Bronchial epithelial cell (primary cell): ENCODE data around the gene CARD19. TPM values are rescaled to one million over a fixed set of nuclear protein-coding genes. Genes with fewer than 3 reads are reported as not detected.

Experiments
- DNase-seq: peaks from one replicate; pipeline ENCODE4 v3.0.0-alpha.2; 2010; ENCODE audit warnings: low read depth
- FAIRE-seq: peaks from 2 replicates; lab custom pipeline; 2011; peaks lifted over from hg19 to GRCh38; lab: Jason Lieb, UNC
- H3K27me3 ChIP-seq: 2 replicates; pipeline ENCODE4 v1.5.1; 2011; ENCODE audit warnings: low read length; ENCODE audit not compliant: control insufficient read depth, insufficient read depth
- H3K36me3 ChIP-seq: 2 replicates; pipeline ENCODE4 v1.5.1; 2011; ENCODE audit warnings: low read length; ENCODE audit not compliant: control insufficient read depth, insufficient read depth
- H3K4me3 ChIP-seq: 2 replicates; pipeline ENCODE4 v1.5.1; 2011; ENCODE audit warnings: mild to moderate bottlenecking, low read depth, low read length, control low read depth
- total RNA-seq: library from RNA; depleted of rRNA; stranded (reverse); fragments of >200 nt; gene quantifications from 2 replicates; pipeline ENCODE4 v1.2.1, GENCODE V29; 2014
- TF ChIP-seq, protein P1 (sequence below): IDR thresholded peaks from 2 replicates; pipeline ENCODE4 v1.5.1; 2011; ENCODE audit warnings: mild to moderate bottlenecking, moderate library complexity, low read length, control low read depth, inconsistent platforms; ENCODE audit not compliant: insufficient read depth, severe bottlenecking

The CARD19 gene
- total RNA-seq, 1 donor from 2014 or later, result 43.4 TPM

DNA sequence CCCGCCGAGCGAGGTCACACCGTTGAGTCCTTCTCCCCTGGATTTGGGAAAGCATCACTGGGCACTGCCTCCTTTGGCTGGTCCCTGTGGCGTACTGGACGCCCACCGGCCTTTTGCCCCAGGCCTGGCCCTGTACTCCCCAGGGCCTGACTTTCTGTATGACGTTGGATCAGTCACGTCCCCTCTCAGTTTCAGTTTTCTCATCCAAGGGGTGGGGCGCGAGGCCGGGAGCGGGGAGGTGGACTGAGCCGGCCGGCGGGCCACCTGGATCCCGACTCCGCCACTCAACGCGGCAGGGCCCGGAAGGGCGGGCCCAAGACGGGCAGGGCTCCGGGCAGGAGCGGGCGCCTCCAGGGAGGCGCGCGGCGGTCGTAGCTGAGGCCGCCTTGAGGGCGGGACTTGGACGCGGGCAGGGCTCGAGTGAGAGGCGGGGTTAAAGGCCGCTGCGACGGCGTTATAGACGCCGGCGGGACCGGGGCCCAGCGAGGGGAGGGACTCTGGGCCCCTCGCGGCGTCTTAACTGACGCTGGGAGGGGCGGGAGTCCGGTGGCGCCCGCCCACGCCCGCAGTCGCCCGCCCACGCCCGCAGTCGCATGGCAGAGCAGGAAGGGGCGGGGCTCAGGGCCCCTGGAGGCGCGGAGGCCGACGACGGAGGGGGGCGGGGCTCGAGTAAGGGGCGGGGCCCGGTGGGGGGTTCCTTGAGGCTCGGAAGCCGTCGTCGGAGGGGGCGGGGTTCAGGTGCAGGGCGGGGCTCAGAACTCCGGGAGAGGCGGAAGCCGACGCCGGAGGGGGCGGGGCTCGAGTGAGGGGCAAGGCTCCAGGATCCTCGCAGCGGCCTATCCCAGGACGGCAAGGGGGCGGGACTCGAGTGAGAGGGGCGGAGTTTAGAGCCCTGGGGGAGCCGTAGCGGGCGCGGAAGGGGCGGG, 549 bp upstream of the CARD19 start:
- no peak for FAIRE-seq

DNA sequence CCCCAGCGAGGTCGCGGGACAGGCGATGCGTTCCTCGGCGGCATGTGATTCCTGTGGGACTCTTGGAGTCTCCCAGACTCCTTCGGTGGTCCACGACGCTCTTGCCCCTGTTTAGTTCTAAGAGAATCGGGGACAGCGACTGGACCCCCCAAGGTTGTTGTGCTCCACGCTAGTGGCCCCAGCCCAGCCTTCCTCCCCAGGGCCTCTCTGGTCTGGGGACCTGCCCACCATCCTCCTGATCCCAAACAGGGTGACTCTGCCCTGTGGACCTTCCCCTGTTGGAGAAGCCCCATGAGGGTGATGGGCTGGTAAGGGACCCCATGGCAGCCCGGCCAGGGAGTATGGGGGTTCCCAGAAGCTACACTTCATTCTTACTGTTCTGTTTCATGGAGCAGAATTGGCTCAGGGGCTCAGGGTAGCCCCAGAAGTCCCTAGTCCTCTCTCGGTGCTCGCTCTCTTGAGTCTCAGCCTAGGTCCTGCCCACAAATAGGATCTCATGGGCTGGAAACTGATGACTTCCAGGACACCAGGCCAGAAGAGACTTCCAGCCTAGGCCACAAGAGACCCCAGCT, 880 bp downstream of the CARD19 start:
- TF ChIP-seq, protein P1, sequence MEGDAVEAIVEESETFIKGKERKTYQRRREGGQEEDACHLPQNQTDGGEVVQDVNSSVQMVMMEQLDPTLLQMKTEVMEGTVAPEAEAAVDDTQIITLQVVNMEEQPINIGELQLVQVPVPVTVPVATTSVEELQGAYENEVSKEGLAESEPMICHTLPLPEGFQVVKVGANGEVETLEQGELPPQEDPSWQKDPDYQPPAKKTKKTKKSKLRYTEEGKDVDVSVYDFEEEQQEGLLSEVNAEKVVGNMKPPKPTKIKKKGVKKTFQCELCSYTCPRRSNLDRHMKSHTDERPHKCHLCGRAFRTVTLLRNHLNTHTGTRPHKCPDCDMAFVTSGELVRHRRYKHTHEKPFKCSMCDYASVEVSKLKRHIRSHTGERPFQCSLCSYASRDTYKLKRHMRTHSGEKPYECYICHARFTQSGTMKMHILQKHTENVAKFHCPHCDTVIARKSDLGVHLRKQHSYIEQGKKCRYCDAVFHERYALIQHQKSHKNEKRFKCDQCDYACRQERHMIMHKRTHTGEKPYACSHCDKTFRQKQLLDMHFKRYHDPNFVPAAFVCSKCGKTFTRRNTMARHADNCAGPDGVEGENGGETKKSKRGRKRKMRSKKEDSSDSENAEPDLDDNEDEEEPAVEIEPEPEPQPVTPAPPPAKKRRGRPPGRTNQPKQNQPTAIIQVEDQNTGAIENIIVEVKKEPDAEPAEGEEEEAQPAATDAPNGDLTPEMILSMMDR, result no peak
- FAIRE-seq (no peak), DNase-seq (no peak)

More for the DNA sequence above, 549 bp upstream of the CARD19 start:
- peak; percentile 89 for DNase-seq
- TF ChIP-seq, protein P1, result no peak
- no peaks in the 10 kb centered on the region for H3K27me3 ChIP-seq
- H3K36me3 ChIP-seq, result peaks cover 2% of the 10 kb centered on the region
- H3K4me3 ChIP-seq, result peak overlapping the region; percentile 76

DNA sequence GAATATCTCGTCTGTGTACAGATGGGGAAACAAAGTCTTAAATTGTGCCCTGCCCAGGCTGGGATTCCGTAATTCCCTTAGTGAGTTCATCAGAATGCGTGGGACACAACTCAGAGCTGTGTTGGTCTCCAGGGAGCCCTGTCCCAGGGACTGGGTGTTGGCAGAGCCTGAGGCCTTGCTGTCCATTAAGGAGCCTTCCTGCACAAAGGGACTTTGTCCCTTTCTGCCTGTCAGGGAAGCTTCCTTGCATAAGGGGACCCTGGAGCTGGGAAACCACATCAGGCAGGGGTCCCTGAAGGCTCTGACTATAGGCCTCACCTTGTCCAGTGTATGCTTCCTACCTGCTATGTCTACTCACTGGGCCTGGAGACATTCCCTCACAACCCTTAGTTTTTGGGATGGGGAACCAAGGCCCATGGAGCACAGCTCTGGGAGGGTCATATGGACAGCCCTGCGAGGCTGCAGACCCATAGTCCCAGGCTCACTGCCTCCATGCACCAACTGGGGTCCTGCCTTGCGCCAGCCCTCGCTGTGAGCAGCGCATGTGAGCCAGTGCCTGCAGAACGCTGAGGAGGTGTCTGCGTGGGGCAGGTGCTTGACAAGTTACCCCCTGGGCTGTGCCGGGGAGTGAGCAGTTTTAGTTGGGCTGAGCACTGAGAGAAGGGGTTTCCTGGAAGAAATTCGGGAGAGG, 1.6 kb downstream of the CARD19 start:
- FAIRE-seq, result no peak
- TF ChIP-seq, protein P1, result no peak
- Histone ChIP-seq H3K4me3 (no peak overlapping the region), H3K36me3 (peaks cover 2% of the 10 kb centered on the region), H3K27me3 (no peaks in the 10 kb centered on the region)
- no peak for DNase-seq

More for the DNA sequence above, 880 bp downstream of the CARD19 start:
- Histone ChIP-seq H3K27me3 (no peaks in the 10 kb centered on the region), H3K36me3 (peaks cover 2% of the 10 kb centered on the region), H3K4me3 (peak overlapping the region; percentile 76)

DNA sequence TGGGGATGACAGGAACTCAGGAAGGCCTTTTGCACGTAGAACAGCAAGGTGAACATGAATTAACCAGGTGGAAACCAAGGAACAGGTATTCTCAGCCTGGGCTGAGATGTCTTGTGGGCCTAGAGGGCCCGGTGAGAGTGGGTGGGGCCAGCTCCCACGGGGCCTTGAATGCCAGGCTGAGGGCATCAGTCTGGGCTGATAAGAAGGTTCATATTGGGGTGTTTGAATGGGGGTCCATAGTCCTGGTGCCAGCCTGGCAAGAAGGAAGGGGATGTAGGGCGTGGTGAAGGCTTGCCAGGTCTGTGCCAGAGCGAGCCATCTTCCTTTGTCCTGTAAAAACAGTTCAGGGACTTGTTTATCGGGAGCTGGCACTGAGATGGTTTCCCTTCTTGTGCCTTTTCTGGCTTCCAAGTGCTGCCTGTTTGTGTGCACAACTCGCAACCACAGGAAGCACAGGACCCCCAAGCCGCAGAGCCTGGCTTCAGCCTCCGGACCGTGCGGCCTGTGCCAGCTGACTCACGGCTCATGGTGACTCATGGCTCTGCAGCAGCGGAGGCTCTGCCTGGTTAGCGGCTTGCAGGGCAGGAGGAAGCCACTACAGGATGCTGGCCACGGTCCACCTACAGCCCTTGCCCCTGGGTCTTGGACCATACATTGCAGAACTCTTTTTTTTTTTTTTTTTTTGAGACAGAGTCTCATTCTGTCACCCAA, 2.4 kb downstream of the CARD19 start:
- peak; percentile 91 for DNase-seq
- no peak overlapping the region for H3K4me3 ChIP-seq

More for the DNA sequence above, 2.4 kb downstream of the CARD19 start:
- no peak for FAIRE-seq
- peaks cover 2% of the 10 kb centered on the region for H3K36me3 ChIP-seq
- no peaks in the 10 kb centered on the region for H3K27me3 ChIP-seq
- TF ChIP-seq, protein P1, result no peak
